Stomach (tissue), 9 donors: Measurements from ENCODE around the gene TAOK1. TPM values are rescaled to one million over a fixed set of nuclear protein-coding genes. Genes with fewer than 3 reads are reported as not detected.

ENCODE experiments used
- DNase-seq, 2 donors: peaks; one replicate each; pipeline versions ENCODE4 v3.0.0 to v3.0.0-alpha.2; 2013 to 2019
- H3K27ac ChIP-seq, 5 donors: fragments of 200-600 bp in 4 of 5; sonication (generic) in 4 of 5; one replicate each; pipeline ENCODE4 v1.5.1; 2013 to 2019; ENCODE audit warnings: mild to moderate bottlenecking in 1 of 5, moderate library complexity in 1 of 5
- H3K27me3 ChIP-seq, 3 donors: fragments of 200-600 bp; sonication (generic); one replicate each; pipeline ENCODE4 v1.5.1; 2017 to 2019; ENCODE audit warnings: mixed run types in 1 of 3
- H3K36me3 ChIP-seq, 4 donors: fragments of 200-600 bp; sonication (generic); 1 replicate in 3 of 4; 2 replicates in 1 of 4; pipeline ENCODE4 v1.5.1; 2016 to 2019
- H3K4me1 ChIP-seq, 4 donors: fragments of 200-600 bp; sonication (generic); one replicate each; pipeline ENCODE4 v1.5.1; 2016 to 2019
- H3K4me3 ChIP-seq, 4 donors: fragments of 200-600 bp; sonication (generic) in 3 of 4; one replicate each; pipeline ENCODE4 v1.5.1; 2016 to 2019; ENCODE audit warnings: mild to moderate bottlenecking in 1 of 4
- H3K9me3 ChIP-seq, 4 donors: fragments of 200-600 bp; sonication (generic); one replicate each; pipeline ENCODE4 v1.5.1; 2016 to 2019
- CTCF ChIP-seq, 7 experiments: fragments of 450-650 bp in 4 of 7; fragments of 200-600 bp in 3 of 7; sonication (generic) in 3 of 7; IDR thresholded peaks; one replicate each; pipeline ENCODE4 v1.5.1; 2016 to 2019; ENCODE audit warnings: antibody characterized with exemption in 7 of 7, control low read depth in 2 of 7, mild to moderate bottlenecking in 1 of 7
- EP300 ChIP-seq: sonication (generic); formaldehyde crosslinking; IDR thresholded peaks from one replicate; pipeline ENCODE4 v1.6.1; 2017; ENCODE audit warnings: antibody characterized with exemption
- POLR2A ChIP-seq, 4 donors: fragments of 450-650 bp; IDR thresholded peaks; one replicate each; pipeline ENCODE4 v1.6.1; 2016; ENCODE audit warnings: antibody characterized with exemption in 4 of 4, control low read depth in 2 of 4, mild to moderate bottlenecking in 1 of 4, moderate library complexity in 1 of 4
- POLR2AphosphoS5 ChIP-seq, 3 donors: sonication (generic); formaldehyde crosslinking; IDR thresholded peaks; one replicate each; pipeline ENCODE4 v1.6.1; 2016; ENCODE audit warnings: antibody characterized with exemption in 3 of 3
- WGBS, 5 donors: extraction: QIAGEN DNeasy Blood & Tissue Kit in 3 of 5; methylation state at CpG; one replicate each; pipeline versions ENCODE4 v1.1.5 to v1.1.7; 2013 to 2018; 5-methylcytosine and 5-hydroxymethylcytosine counted together
- intact Hi-C: fragments of 100-400 bp; cut with DNase I; formaldehyde crosslinking; loops from one replicate; pipeline ENCODE4 v1.15.1; 2023; ENCODE audit warnings: low total_unique reads
- polyA plus RNA-seq, 3 donors: library from polyadenylated mRNA; stranded (reverse); fragments of 200-250 nt; gene quantifications; one replicate each; pipeline ENCODE4 v1.2.3, GENCODE V29; 2013
- total RNA-seq, 5 donors: library from RNA; depleted of rRNA; stranded (reverse); fragments of >200 nt; gene quantifications; one replicate each; pipeline versions ENCODE4 v1.1.0 to v1.2.3, GENCODE V29; 2014 to 2016
- donor health status: healthy with polysubstance abuse.
- donor health status: Bipolar disorder and iron deficiency.
- donor health status: healthy.

The TAOK1 gene
- total and polyA plus RNA-seq, 8 donors: 4.4 to 230 (median 44.7) TPM

GRCh38 chr17:29562615-29563014, 172.5 kb downstream of the TAOK1 start:
- peak in 1 of 2 donors; percentile 8 for DNase-seq
- WGBS, 5 donors: 84 to 90% (median 88%) methylated on average over 18 of the region's 18 CpGs
- H3K27ac ChIP-seq: peak overlapping the region in 2 of 5 donors; percentile 47 to 54

DNA sequence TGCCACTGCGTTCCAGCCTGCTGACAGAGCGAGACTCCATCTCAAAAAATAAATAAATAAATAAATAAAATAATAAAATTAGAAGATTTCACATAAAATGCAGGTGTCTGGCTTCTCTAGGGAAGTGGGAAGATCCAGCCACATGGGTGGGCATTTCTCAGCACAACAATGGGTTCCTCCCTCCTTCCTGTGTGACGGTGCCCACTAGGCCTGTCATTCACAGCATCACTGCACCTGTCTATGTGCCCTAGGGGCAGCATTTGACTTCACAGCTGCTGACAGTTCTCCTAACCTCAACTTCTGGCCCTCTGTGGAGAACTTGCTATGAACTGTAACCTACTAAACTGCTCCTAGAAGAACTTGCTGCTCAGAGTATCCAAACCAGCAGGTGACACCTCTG, 173.7 kb downstream of the TAOK1 start:
- Histone ChIP-seq H3K4me1 (peaks cover 19 to 56% (median 51%) of the 10 kb centered on the region in 4 donors), H3K9me3 (no peaks in the 10 kb centered on the region), H3K4me3 (no peak overlapping the region), H3K36me3 (peaks cover 0 to 19% (median 14%) of the 10 kb centered on the region in 4 donors), H3K27me3 (no peaks in the 10 kb centered on the region), H3K27ac (peak overlapping the region in 1 of 5 donors; percentile 20)
- peak; percentile 20 to 36 for DNase-seq
- 91 to 96% (median 94%) methylated on average over 3 of the region's 3 CpGs for WGBS, 5 donors
- no peak for TF ChIP-seq POLR2AphosphoS5 (IDR thresholded peaks at IDR 0.05)
- no peak for TF ChIP-seq CTCF (IDR thresholded peaks at IDR 0.05)
- TF ChIP-seq POLR2A (IDR thresholded peaks at IDR 0.05): no peak
- intact Hi-C loops: no loop called here

More at GRCh38 chr17:29562615-29563014, 172.5 kb downstream of the TAOK1 start:
- H3K4me3 ChIP-seq: no peak overlapping the region
- no peaks in the 10 kb centered on the region for H3K27me3 ChIP-seq
- H3K4me1 ChIP-seq: peaks cover 19 to 58% (median 45%) of the 10 kb centered on the region in 4 donors
- no peak for TF ChIP-seq POLR2A (IDR thresholded peaks at IDR 0.05)
- no peak for TF ChIP-seq POLR2AphosphoS5 (IDR thresholded peaks at IDR 0.05)
- TF ChIP-seq CTCF (IDR thresholded peaks at IDR 0.05): no peak
- TF ChIP-seq EP300: no peak
- intact Hi-C loops: no loop called here
- no peaks in the 10 kb centered on the region for H3K9me3 ChIP-seq
- peaks cover 0 to 19% (median 14%) of the 10 kb centered on the region in 4 donors for H3K36me3 ChIP-seq

- peak overlapping the region; percentile 47 to 89 (median 60) for H3K4me3 ChIP-seq
- H3K27ac ChIP-seq: peak overlapping the region; percentile 87 to 94 (median 91)
- TF ChIP-seq POLR2AphosphoS5 (IDR thresholded peaks at IDR 0.05): no peak
- TF ChIP-seq CTCF (IDR thresholded peaks at IDR 0.05): no peak
- TF ChIP-seq POLR2A (IDR thresholded peaks at IDR 0.05): no peak
- TF ChIP-seq EP300: no peak
- no peaks in the 10 kb centered on the region for H3K27me3 ChIP-seq
- intact Hi-C loops: no loop called here
- no peaks in the 10 kb centered on the region for H3K9me3 ChIP-seq
- DNase-seq: peak; percentile 59 to 71
- peaks cover 27 to 72% (median 66%) of the 10 kb centered on the region in 4 donors for H3K4me1 ChIP-seq
- WGBS, 5 donors: 5 to 15% (median 12%) methylated on average over 36 to 55 of the region's 55 CpGs
- peaks cover 0 to 19% (median 14%) of the 10 kb centered on the region in 4 donors for H3K36me3 ChIP-seq
Measured at GRCh38 chr17:29565643-29566472, 175.7 kb downstream of the TAOK1 start.

DNA sequence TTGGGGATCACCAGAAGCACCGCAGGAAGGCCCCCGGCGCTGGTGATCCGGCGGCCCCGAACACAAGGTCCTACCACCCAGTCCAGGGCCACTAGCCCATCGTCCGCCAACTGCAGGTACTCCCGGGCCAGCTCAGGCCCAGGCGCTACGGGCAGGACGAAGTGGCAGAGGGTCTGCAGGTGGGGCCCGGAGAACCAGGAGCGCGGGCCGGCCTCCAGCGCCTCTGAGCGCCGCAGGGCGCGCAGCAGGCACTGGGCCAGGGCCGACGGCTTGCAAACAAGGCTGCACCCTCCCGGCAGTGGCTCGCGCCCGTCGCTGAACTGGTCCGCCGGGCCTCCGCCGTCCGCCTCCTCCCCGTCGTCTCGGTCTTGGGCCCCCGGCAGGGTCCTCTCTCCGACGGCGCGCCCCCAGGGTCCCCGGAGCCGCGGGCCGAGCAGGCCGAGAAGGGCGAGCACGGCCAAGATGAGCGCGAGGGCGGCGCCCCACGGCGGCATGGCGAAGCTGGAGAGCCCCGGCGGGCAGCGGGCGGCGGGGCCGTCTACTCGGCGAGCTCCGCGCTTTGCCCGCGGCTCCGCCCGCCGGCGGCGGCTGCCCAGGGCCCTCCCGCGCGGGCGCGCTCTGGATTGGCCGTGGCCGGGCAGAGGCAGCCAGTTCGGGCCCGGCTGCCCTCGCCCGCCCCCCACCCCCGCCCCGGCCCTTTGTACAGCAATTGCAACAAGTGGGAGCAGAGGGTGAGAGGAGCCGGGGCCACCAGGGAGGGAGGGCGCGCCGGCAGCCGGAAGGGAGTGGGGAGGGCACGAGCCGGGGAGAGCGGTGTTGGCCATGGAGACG, 176.5 kb downstream of the TAOK1 start, which contains the start of gene ABHD15:
ABHD15 (minus strand) TSS at position 565 of the 831 bp plus-strand sequence; CDS start at position 494, 71 bp downstream.
- TF ChIP-seq POLR2AphosphoS5 (IDR thresholded peaks at IDR 0.05): peak in 2 of 3 donors; percentile 75 to 79
- no peak for TF ChIP-seq EP300
- peak in 1 of 4 donors; percentile 34 for TF ChIP-seq POLR2A (IDR thresholded peaks at IDR 0.05)
- 0 to 2% (median 1%) methylated on average over 12 to 94 of the region's 94 CpGs for WGBS, 5 donors
- H3K27ac ChIP-seq: peak within 1 kb of the TSS; percentile 87 to 94 (median 91)
- intact Hi-C loops: no loop called here
- peaks cover 27 to 73% (median 66%) of the 10 kb centered on the region in 4 donors for H3K4me1 ChIP-seq
- no peaks in the 10 kb centered on the region for H3K27me3 ChIP-seq
- peaks cover 0 to 14% (median 13%) of the 10 kb centered on the region in 4 donors for H3K36me3 ChIP-seq
- no peaks in the 10 kb centered on the region for H3K9me3 ChIP-seq
- H3K4me3 ChIP-seq: peak within 1 kb of the TSS; percentile 47 to 89 (median 60)
- DNase-seq: peak; percentile 79 to 91
